Ascending aorta (tissue), 2 donors: Measurements from ENCODE around the gene UGCG. TPM values are rescaled to one million over a fixed set of nuclear protein-coding genes. Genes with fewer than 3 reads are reported as not detected.

Experiments used
- DNase-seq, 2 donors: peaks; one replicate each; pipeline ENCODE4 v3.0.0-alpha.2; 2019; ENCODE audit warnings: low spot score in 2 of 2
- H3K27ac ChIP-seq, 2 donors: fragments of 200-600 bp; sonication (generic); one replicate each; pipeline ENCODE4 v1.5.1; 2016 to 2017; ENCODE audit warnings: mild to moderate bottlenecking in 1 of 2
- H3K27me3 ChIP-seq: fragments of 200-600 bp; sonication (generic); one replicate; pipeline ENCODE4 v1.5.1; 2017
- H3K36me3 ChIP-seq, 2 donors: fragments of 200-600 bp; sonication (generic); one replicate each; pipeline ENCODE4 v1.5.1; 2016
- H3K4me1 ChIP-seq, 2 donors: fragments of 200-600 bp; sonication (generic); one replicate each; pipeline ENCODE4 v1.5.1; 2016 to 2017; ENCODE audit warnings: mild to moderate bottlenecking in 1 of 2
- H3K4me3 ChIP-seq, 2 donors: fragments of 200-600 bp; sonication (generic); one replicate each; pipeline ENCODE4 v1.5.1; 2016 to 2017; ENCODE audit warnings: mild to moderate bottlenecking in 1 of 2
- H3K9me3 ChIP-seq, 2 donors: fragments of 200-600 bp; sonication (generic); one replicate each; pipeline ENCODE4 v1.5.1; 2016
- CTCF ChIP-seq, 3 experiments: fragments of 200-600 bp in 2 of 3; fragments of 450-650 bp in 1 of 3; sonication (generic) in 2 of 3; IDR thresholded peaks; one replicate each; pipeline ENCODE4 v1.5.1; 2016 to 2019; ENCODE audit warnings: antibody characterized with exemption in 3 of 3, mild to moderate bottlenecking in 1 of 3, moderate library complexity in 1 of 3
- intact Hi-C: fragments of 100-400 bp; cut with DNase I; formaldehyde crosslinking; loops from one replicate; pipeline ENCODE4 v1.15.1; 2023
- total RNA-seq: library from RNA; depleted of rRNA; stranded (reverse); fragments of >200 nt; gene quantifications from one replicate; pipeline ENCODE4 v1.1.0, GENCODE V29; 2016

The UGCG gene
- total RNA-seq, result 5.7 TPM

GRCh38 chr9:111895996-111896941 lies at the start of gene UGCG:
Gene UGCG, plus strand, starts transcription at chr9:111896814. Its CDS starts 402 bp downstream, at chr9:111897216.
- Histone ChIP-seq H3K36me3 (no peaks in the 10 kb centered on the region), H3K4me3 (peak within 1 kb of the TSS; percentile 88 to 95), H3K9me3 (no peaks in the 10 kb centered on the region), H3K4me1 (peaks cover 3 to 26% of the 10 kb centered on the region in 2 donors), H3K27ac (peak within 1 kb of the TSS; percentile 95), H3K27me3 (no peaks in the 10 kb centered on the region)
- intact Hi-C loops, result loop anchor here (1.0 to 10.0 kb wide), 8 partner anchors 116 to 591 kb away; partner anchors contain the start of genes DNAJC25, KIAA1958, PTBP3 and PTGR1
- DNase-seq, result peak; percentile 44 to 92
- peak in 1 of 3 experiments; percentile 7 for TF ChIP-seq CTCF (IDR thresholded peaks at IDR 0.05)

- TF ChIP-seq CTCF (IDR thresholded peaks at IDR 0.05), result no peak
- intact Hi-C loops, result no loop called here
- Histone ChIP-seq H3K27ac (no peak overlapping the region), H3K4me3 (no peak overlapping the region), H3K36me3 (no peaks in the 10 kb centered on the region), H3K27me3 (no peaks in the 10 kb centered on the region), H3K4me1 (no peaks in the 10 kb centered on the region), H3K9me3 (no peaks in the 10 kb centered on the region)
- DNase-seq, result no peak
Measured at GRCh38 chr9:111851553-111851952, 45.1 kb upstream of the UGCG start.

- Histone ChIP-seq H3K36me3 (no peaks in the 10 kb centered on the region), H3K4me1 (no peaks in the 10 kb centered on the region), H3K27me3 (no peaks in the 10 kb centered on the region), H3K9me3 (no peaks in the 10 kb centered on the region), H3K4me3 (no peak overlapping the region), H3K27ac (no peak overlapping the region)
- DNase-seq, result no peak
- intact Hi-C loops, result no loop called here
- TF ChIP-seq CTCF (IDR thresholded peaks at IDR 0.05), result no peak
Measured at GRCh38 chr9:111852291-111852690, 44.3 kb upstream of the UGCG start.

GRCh38 chr9:111853450-111853827 lies 43.2 kb upstream of the UGCG start:
- Histone ChIP-seq H3K9me3 (no peaks in the 10 kb centered on the region), H3K27ac (no peak overlapping the region), H3K4me1 (no peaks in the 10 kb centered on the region), H3K4me3 (no peak overlapping the region), H3K27me3 (no peaks in the 10 kb centered on the region), H3K36me3 (no peaks in the 10 kb centered on the region)
- intact Hi-C loops, result no loop called here
- no peak for DNase-seq
- TF ChIP-seq CTCF (IDR thresholded peaks at IDR 0.05), result no peak

- intact Hi-C loops, result no loop called here
- no peak for TF ChIP-seq CTCF (IDR thresholded peaks at IDR 0.05)
- Histone ChIP-seq H3K27ac (no peak overlapping the region), H3K4me3 (no peak overlapping the region), H3K36me3 (no peaks in the 10 kb centered on the region), H3K4me1 (no peaks in the 10 kb centered on the region), H3K9me3 (no peaks in the 10 kb centered on the region), H3K27me3 (no peaks in the 10 kb centered on the region)
- DNase-seq, result no peak
Measured at GRCh38 chr9:111854799-111855198, 41.8 kb upstream of the UGCG start.
